ENCODE data around the gene TNFRSF14.
A peak's percentile ranks its signal among the peaks of the same experiment; 100 is the strongest.

DNA sequence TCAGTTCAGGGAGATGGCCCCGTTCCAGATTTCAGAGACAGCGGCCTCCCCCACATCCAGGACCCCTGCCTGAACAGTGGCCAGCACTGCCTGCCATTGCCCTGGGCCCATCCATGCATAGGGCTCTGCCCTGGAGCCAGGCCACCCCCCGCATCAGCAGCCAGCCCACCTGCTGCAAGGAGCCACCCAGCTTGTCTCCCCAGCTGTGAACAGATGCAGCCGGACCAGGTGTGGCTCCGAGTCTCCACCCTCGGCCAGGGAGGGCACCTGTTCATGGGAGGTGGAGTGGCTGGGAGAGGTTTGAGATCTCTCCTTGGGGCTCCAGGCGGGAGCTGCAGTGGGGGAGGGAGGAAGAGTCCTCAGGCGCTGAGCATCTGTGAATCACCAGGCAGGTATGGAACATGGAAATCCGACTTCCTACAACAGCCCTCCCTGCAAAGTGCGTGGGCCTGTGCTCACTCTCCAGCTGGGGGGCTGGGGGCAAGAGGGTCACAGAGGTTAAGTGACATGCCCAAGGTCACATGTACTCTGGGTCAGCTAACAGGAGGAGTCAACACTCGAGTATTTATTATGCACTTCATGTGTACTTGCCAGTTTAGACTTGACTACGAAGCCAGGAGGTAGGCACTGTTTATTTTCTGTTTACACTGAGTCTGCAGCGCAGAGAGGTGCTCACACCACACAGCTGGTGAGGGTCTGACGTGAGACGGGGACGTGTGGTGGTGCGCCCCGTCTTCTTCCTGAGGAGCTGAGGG, 21.3 kb upstream of the TNFRSF14 start:
- no peak for TF ChIP-seq RAD21 (IDR thresholded peaks at IDR 0.05; ENCODE audit: low read depth)
- TF ChIP-seq USF1 (IDR thresholded peaks at IDR 0.05): no peak
- no peak for TF ChIP-seq YY1 (IDR thresholded peaks at IDR 0.05; ENCODE audit: low read depth)
- no peak for TF ChIP-seq FOXM1 (IDR thresholded peaks at IDR 0.05; ENCODE audit: borderline replicate concordance, low read depth)
- no peak for TF ChIP-seq EGR1 (IDR thresholded peaks at IDR 0.05)
- TF ChIP-seq REST (IDR thresholded peaks at IDR 0.05; ENCODE audit: low read depth): no peak
- no peak for TF ChIP-seq EP300 (IDR thresholded peaks at IDR 0.05; ENCODE audit: borderline replicate concordance)
- TF ChIP-seq TAF1 (IDR thresholded peaks at IDR 0.05; ENCODE audit: low read depth): no peak
- TF ChIP-seq CEBPB (IDR thresholded peaks at IDR 0.05): no peak
- TF ChIP-seq CREB1 (IDR thresholded peaks at IDR 0.05; ENCODE audit: low read depth): no peak
- TF ChIP-seq, protein P1, sequence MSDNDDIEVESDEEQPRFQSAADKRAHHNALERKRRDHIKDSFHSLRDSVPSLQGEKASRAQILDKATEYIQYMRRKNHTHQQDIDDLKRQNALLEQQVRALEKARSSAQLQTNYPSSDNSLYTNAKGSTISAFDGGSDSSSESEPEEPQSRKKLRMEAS (IDR thresholded peaks at IDR 0.05): no peak
- TF ChIP-seq TCF12 (IDR thresholded peaks at IDR 0.05; ENCODE audit: low read depth): no peak
- TF ChIP-seq TEAD4 (IDR thresholded peaks at IDR 0.05): 0 out of 2 replicates have a peak, but pooled peaks have one; percentile 13
